NCI-H2029 (cell line): ENCODE data around the gene GALM.
"Not testable (repeated sequence)": the region's sequence is repeated elsewhere in the genome, so short reads cannot be mapped to it uniquely, and the experiment has no call there.

Source experiments
- DNase-seq: peaks from one replicate; lab custom pipeline; 2025; lab: John Stamatoyannopoulos, UW

The GALM gene

DNA sequence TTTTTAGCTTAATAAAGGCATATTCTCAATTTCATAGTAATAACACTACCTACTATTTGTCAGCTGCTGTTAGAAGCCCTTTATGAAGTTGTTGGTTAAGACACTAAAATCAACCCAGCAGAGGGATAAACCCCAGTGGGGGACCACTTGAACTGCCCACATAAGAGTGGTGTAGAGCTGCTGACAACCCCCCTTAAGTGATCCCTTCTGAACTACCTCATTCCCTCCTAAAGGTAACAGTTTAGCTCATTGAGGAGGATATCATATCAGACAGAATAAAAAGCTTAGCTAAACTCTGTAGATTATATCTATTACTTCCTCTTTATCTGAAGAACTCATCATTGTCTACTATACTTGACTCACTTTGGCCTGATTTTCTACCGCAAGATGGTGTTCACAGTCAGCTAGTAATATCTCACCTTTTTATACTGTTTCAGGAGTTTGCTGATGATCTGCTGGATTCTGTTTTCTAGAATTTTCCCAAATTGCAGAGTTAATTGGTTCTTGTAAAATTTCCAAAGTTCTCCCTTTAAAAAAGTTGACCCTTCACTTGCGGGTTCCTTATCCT is 16.2 kb downstream of the GALM start:
- no peak for DNase-seq

DNA sequence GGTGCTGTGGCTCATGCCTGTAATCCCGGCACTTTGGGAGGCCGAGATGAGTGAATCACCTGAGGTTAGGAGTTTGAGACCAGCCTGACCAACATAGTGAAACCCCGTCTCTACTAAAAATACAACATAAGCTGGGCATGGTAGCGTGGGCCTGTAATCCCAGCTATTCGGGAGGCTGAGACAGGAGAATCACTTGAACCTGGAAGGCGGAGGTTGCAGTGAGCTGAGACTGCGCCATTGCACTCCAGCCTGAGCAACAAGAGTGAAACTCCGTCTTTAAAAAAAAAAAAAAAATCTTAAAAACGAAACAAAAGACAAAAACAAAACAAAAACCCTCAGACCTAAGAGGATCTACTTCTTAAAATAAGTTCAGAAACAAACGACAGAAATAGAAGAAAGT is 16.7 kb downstream of the GALM start:
- not testable (repeated sequence) for DNase-seq

DNA sequence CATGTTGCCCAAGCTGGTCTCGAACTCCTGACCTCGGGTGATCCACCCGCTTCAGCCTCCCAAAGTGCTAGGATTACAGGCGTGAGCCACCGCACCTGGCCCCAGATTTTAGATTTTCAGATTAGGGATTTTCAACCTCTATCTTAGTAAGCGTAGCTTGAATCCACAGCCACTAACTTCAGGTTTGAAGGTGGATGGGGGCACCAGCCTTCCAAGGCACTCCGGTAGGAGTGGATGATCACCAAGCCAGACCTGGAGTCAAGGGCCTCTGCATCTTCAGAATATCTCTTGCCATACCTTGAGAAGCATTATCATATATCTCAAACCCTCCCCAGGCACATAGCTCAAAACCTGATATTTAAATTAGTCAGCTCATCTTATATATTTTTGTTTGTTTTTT is 17.9 kb downstream of the GALM start:
- DNase-seq = no peak

DNA sequence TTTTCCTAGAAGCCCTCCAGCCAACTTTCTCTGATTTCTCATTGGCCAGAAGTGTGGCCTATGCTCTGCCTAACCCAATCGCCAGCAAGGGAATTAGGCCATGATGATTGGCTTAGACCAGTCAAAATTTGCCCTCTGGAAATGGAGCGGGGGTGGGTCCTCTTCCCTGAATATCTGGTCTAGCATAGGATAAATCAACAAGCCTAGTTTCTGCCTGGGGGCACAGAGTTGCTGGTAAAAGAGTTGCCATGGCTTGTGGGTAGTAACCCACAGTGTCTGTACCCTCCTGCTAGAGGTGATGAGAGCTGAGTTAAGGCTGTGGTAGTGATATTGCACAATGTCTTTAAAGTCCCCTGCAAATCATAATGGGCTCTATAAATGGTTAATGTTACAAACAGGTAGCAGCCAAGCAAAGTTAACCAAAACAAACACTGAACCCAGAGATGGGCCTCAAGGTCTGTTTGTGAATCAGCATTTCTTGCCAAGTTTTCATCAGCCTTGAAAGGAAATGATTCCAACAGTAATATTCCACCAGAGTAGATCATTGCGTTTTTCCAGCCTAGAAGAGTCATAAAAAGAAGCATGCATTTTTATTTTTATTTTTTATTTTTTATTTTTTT is 19.3 kb downstream of the GALM start:
- DNase-seq = no peak

DNA sequence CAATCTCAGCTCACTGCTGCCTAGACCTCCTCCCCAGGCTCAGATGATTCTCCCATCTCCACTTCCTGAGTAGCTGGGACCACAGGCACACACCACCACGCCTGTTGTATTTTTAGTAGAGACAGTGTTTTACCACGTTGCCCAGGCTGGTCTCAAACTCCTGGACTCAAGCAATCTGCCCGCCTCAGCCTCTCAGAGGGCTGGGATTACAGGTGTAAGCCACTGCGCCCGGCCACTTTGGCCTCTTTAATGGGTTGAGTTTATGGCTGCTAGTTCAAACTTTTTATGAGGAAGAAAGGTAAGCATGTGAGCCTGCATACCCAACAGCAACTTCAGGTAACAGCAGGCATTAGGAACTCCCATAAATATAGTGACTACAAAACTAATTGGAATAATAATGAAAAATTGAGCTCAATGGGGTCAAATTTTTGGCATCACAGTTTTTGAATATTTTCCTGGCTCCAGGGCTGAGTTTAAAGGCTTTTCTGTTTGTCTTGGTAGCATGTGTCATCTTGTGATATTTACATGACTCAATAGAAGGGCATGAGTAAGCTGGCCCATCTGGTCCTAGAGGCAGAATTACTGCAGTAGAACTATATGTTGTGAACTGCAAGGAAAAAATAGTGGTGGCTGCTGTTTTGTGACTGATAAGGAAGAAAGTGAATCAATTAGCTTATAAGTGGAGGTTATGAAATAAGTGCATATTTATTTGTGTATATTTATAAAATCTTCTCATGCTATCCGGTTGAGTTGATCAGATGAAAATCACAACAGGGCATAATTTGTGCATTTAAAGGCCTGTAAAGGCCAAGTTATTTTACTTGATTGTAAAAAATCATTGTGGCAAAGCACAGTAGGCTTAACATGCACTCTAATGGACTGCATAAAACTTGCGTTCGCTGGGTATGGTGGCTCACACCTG is 24.8 kb downstream of the GALM start:
- DNase-seq = no peak

DNA sequence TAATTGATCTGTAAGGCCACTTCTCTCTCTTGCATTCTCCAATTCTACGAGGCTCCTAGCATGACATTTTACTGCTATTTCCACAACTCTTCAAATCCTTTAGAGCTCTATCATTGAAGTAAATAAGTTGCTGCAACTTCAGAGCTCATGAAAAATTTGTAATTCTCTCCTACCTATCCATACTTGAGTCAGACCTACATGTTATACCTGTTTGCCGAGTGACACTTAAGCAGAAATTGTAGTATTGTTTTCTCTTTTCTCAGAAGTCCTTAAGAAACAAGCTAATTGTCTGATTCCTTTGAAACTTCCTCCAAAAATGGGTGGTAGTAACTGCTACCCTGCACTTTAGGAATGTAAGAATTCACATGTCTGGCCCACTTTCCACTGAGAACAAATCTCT is 26.1 kb downstream of the GALM start:
- no peak for DNase-seq

DNA sequence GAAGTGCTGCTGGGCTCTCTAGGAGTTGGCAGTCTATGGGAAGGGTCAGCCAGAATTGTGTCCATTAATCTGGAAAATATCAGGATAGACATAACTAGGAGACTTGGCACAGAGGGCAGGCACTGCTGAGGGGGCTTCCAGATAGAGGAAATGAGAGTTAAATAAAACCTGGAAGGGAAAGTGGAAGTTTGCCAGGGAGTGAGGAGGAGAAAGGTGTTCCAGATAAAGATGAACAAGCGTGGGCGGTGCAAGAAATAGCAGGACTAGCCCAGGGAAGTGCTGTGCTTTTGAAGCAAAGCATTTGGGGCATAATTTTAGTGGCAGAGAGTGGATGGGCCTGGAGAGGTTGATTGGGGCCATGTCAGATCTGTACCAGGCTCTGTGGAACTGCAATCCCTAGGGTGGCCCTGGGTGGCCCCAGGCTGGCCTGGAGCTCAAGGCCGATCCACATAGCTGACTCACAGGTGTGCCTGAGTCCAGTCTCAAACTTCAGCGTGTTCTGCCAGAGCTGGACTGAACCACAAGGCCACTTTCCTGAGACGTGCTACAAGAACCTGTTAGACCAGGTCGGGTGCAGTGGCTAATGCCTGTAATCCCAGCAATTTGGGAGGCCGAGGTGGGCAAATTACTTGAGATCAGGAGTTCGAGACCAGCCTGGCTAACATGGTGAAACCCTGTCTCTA is 26.9 kb downstream of the GALM start:
- no peak for DNase-seq

DNA sequence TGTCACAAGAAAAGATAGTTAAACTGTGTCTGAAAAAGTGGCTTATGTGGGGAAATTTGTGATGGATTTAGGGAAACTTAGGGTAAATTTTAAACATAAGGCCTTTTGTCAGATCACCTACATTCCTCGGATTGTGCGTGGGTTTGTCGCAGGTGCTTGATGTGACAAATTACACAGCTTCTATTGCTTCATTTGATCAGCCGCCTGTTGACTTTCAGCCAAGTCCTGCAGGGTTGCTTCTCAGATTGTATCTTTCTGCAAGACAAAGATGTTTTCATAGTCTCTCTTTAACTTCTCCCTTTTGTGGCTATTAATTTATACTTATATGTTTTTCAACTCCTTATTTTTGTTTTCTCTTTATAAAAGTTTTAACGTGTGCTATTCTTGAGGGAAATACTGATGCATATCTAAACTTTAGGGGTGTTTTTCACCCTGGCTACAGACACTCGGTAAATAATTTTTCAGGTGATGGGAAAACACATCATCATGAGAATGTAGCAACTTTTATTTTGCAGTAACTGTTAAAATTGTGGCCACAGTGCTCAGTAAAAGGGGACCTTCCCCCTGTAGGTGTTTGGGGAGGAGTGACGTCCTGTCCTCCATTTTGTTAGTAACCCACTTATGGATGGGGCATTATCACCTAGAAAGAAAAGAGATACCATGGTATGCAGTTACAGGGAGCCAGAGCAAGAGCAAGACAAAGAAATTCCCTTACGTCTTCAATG is 31.4 kb downstream of the GALM start:
- no peak for DNase-seq

DNA sequence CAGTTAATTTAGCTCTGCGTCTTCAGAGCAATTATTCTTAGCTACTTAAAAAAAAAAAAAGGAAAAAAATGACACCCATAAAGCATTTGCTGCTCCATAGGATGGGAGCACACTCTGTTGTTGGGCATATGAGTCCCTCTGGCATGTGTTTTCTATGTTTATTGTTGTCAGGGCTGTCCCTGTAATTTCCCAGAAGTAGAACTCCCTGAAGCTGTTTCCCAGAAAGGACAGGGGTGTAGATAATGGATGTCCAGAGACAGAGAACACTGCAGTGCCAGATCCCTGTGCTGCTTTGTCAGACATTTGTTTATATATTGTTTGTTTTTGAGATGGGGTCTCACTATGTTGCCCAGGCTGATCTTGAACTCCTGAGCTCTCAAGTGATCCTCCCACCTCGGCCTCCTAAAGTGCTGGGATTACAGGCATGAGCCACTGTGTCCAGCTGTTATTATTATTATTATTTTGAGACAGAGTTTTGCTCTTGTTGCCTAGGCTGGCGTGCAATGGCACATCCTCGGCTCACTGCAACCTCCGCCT is 32.6 kb downstream of the GALM start:
- no peak for DNase-seq

DNA sequence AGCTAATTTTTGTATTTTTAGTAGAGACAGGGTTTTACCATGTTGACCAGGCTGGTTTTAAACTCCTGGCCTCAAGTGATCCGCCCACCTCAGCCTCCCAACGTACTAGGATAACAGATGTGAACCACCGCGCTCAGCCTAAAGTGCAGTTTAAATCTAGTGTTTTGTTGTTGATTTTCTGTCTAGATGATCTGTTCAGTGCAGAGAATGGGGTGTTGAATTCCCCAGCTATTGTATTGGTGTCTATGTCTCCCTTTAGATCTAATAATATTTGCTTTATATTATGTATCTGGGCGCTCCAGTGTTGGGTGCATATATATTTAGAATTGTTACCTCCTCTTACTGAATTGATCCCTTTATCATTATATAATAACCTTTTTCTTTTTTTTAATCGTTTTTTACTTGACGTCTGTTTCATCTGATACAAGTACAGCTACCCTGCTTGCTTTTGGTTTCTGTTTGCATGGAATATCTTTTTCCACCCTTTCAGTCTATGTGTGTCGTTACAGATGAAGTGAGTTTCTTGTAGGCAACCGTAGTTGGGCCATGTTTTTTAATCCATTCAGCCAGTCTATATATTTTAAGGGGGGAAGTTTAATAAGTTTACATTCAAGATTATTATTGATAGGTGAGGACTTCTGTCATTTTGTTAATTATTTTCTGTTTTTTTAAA is 34.3 kb downstream of the GALM start:
- DNase-seq = no peak

DNA sequence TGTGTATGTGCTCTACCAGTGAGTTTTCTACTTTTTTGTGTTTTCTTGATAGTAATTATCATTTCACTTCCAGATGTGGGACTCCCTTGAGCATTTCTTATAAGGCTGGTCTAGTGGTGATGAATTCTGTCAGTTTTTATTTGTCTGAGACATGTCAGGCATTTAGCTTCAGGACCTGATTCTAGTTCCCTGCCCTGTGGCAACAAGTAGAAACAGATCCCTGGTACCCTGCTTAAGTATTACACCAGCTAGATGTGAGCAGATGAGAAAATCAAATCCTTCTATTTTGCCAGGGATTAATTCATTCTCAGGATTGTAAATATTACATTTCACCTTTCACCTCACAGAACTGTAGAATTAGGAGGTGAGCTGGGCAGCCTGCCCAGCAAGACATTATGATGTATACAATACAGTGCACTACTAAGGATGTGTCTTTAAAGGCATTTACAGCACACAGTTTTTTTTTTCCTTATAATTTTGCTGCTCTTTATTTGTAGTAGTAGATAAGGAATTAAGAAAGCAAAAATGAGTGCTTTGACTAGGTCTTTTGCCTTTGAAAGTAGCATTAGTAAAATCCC is 35.1 kb downstream of the GALM start:
- DNase-seq = no peak

DNA sequence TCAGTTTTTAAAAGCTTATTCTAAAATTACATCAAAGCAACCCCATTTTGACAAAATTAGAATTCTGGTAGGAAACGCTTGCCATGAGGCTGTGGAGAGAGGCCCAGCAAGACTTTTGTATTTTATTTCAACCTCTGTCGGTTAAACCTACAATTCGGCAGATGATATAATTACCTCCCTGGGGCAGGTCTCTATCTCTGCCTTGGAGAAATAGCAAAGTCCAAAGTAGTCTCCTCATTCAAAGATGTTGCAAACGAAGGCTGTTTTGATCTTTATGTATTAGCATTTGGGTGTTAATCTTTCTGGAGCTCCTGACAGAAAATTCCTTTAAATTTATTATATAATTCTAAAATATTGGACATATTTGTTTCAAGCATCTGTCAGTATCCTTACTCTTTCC is 35.6 kb downstream of the GALM start:
- DNase-seq = no peak

DNA sequence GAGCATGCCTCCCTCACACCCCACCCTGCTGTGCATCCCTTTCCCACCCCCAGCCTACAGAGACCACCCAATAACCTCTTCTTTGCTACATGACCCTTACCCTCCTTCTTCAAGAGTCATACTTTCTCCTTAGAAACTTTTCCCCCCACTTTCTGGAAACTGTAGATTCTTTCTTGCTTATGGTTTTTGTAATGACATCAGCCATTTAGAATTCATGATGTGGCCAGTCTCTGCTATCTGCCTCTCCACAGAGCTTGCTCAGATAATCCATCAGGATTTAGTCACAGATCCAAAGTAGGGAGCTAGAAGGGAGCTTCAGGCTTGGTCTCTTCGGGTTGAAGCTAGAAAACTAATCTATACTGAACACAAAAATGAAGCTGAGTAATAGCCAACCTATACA is 36.5 kb downstream of the GALM start:
- DNase-seq = no peak

DNA sequence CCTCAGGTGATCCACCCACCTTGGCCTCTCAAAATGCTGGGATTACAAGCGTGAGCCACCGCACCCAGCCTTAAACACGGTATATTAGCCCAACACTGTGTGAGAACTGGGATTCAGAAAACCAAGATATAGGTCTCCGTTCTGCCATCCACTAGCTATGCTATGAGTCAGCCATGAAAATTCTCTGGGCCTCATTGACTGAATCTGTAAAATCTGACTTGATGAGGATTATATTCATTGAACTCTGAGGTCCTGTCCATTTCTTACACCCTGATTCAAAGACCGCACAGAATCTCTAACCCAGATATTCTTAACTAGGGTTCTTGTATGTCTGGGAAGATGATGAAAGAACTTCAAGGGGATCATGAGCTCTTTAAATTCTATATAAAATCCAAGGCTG is 37.4 kb downstream of the GALM start:
- not testable (repeated sequence) for DNase-seq

DNA sequence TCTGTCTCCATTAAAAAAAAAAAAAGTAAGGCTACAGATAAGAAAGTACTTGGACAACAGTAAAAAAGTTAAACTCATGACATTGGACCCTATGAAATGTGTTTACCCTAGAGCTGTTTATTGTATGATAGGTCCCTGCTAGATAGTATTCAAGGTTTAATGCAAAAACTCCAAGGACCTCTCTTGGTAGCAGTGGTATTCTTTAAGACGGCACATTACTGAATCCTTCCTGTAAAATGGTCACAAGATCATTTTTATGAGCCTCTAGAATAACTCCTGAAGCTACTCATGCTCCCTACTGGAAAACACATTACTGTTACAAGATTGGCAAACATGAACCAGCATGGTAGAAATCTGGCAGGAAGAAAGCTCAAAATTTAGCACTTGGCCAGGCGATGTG is 38.8 kb downstream of the GALM start:
- DNase-seq = no peak

DNA sequence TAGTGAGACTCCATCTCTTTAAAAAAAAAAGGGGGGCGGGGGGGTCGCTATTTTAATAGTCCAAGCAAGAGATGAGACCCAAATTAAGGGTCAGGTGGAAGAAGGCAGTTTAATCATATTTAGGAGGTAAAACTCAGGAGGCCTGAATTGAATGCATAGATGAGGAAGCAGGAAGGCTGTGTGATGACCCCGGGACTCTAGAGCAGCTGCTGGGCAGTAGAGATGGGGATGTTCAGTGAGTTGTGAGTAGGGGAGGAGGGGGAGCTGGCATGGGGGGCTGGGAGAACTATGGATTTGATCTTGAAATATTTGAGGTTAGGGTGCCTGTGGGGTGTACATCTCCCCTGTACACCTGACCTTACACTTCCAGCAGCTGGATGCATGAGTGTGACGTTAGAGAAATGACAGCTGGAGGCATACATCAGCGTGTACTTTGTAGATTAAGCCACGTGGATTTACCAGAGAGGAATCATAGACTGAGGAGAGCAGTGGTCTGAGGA is 41.0 kb downstream of the GALM start:
- DNase-seq = no peak

DNA sequence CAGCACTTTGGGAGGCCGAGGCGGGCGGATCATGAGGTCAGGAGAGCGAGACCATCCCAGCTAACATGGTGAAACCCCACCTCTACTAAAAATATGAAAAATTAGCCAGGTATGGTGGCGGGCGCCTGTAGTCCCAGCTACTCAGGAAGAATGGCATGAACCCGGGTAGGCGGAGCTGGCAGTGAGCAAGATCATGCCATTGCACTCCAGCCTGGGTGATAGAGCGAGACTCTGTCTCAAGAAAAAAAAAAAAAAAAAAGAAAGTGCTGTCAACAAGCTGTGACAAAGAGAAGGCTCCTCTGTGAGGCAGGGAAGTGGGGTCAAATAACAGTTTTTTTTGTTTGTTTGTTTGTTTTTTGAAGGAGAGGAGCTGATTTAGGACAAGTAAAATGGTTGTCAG is 42.6 kb downstream of the GALM start:
- not testable (repeated sequence) for DNase-seq

DNA sequence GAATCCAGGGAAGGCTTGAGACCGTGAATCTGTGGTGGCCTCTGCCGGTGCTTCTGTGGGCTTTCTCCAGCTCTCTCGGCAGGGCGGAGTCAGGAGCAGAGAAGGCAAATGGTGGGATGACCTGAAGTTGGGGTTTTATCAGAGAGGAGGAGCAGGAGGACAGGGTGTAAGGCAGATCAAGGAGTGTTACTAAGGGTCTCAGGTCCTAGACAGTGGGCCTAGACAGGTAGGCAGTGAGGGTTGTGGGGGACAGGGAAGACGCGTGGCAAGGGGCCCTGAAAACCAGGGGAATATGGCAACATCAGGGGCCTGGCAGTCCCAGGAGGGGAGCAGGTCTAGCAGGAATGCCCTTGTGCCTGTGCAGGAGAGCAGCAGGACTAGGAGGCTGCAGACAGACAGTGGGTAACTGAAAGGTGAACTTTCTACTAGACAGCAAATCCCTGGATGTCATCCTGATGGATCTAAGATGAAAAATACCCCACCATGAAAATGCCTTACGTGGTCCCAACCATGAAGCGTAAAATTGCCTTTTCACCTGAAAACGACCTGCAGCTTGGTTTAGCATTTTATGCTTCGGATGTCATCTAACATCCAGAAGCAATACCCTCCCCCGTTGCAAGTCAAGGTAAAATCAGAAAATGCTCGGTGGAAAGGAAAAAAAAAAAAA is 43.1 kb downstream of the GALM start:
- DNase-seq = no peak

DNA sequence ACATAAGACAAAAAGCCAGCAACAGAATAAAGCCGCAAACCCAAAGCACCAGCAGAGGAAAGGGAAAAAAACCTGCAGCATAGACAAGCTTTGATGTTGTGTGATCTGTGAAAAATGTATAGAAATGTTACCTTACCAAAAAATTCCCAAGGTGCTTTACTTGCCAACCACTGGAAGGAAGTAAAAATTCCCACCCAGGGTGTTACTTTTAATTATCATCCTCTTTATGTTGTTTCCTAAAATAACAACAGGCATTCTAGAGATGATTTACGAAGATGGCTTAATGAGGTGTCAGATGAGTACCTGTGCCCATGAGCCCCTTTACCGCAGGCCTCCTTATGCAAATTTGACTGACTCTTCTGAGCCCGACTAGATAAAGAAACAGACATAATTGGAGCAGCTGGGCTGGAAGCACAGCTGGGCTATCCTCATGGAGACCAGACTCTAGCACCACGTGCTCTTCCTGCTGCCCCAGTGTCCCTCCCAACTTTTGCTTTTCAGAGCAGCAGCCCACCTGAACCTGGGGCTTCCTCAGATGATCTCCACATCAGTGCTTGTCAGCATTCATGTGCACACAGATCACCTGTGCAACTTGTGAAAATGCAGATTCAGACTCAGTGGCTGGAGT is 43.8 kb downstream of the GALM start:
- DNase-seq = no peak

DNA sequence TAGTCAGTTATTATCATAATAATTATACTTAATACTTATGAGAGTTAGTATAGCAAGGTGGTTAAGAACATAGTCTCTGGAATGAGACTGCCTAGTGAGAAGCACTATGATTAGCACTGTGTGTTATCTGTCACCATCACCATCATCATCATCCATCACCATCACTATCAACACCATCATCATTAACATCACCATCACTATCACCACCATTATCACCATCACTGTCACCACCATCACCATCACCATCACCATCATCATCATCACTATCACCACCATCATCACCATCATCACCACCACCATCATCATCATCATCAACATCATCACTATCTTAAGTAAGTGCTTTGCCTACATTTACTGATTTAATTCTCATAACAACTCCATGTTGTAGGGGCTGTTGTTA is 45.6 kb downstream of the GALM start:
- DNase-seq = no peak
